ENCODE data around the gene GPR35.
"Not testable (repeated sequence)": the region's sequence is repeated elsewhere in the genome, so short reads cannot be mapped to it uniquely, and the experiment has no call there.

GPR35 gene

DNA sequence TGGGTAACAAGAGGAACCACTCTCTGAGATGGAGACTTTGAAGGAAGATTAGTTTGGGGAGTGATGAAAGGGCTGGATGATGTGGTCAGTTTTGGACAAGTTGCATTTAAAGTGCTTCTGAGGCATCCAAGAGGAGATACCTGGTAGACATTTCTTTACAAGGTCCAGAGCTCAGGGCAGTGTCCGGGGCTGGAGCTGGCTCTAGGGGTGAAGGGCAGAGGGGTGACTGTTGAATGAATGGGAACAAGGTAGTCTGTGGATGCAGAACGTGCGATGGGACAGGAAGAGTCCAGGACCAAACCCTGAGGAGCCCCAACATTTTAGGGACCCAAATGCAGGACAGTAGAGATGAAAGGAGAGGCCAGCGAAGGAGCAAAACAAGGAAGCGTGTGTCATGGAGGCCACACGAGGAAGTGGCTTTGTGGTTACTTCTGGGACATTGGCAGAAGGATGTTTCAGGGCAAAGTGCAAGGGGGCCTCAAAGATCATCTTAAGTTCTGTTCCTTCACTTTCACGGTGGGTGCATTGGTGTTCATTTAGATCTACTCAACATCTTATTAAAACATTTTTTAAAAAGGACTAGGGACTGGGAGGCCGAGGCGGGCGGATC, 13.6 kb upstream of the GPR35 start:
- TF ChIP-seq, protein P1, sequence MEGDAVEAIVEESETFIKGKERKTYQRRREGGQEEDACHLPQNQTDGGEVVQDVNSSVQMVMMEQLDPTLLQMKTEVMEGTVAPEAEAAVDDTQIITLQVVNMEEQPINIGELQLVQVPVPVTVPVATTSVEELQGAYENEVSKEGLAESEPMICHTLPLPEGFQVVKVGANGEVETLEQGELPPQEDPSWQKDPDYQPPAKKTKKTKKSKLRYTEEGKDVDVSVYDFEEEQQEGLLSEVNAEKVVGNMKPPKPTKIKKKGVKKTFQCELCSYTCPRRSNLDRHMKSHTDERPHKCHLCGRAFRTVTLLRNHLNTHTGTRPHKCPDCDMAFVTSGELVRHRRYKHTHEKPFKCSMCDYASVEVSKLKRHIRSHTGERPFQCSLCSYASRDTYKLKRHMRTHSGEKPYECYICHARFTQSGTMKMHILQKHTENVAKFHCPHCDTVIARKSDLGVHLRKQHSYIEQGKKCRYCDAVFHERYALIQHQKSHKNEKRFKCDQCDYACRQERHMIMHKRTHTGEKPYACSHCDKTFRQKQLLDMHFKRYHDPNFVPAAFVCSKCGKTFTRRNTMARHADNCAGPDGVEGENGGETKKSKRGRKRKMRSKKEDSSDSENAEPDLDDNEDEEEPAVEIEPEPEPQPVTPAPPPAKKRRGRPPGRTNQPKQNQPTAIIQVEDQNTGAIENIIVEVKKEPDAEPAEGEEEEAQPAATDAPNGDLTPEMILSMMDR (IDR thresholded peaks at IDR 0.05; ENCODE audit: insufficient read depth, missing control alignments) = no peak
- FAIRE-seq (no peak), DNase-seq (ENCODE audit: insufficient read length, low spot score) (no peak)

DNA sequence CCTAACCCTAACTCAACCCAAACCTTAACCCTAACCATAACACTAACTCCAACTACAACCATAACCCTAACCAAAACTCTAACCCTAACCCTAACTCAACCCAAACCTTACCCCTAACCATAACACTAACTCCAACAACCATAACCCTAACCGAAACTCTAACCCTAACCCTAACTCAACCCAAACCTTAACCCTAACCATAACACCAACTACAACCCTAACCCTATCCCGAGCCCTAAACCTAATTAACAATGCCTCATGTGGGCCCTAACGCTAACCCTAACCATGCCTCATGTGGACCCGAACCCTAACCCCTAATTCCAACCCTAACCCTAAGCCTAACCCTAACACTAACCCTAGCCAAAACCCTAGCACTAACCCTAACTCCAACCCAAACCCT, 11.5 kb upstream of the GPR35 start:
- DNase-seq (ENCODE audit: insufficient read length, low spot score) (no peak), FAIRE-seq (no peak)
- TF ChIP-seq, protein P1 (IDR thresholded peaks at IDR 0.05; ENCODE audit: insufficient read depth, missing control alignments) = no peak

DNA sequence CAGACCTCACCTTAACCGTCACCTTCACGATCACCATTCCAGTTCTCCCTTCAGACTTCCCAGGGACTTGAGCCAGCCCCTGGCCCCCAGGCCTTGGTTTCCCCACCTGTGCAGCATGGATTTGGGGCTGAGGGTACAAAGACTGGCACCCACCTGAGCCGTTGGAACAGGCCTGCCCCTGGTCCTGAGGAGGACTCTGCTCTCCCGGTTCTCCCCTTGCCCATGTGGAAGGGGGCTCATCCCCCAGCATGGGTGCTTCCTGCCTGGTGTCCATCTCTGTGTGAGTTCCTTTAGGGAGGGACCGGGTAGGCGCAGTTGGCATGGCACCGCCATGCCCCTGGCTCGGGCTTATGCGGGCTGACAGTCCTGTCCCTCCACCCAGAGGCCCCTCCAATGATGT, 10.9 kb upstream of the GPR35 start:
- no peak for DNase-seq (ENCODE audit: insufficient read length, low spot score)
- no peak for FAIRE-seq
- TF ChIP-seq, protein P1 (IDR thresholded peaks at IDR 0.05; ENCODE audit: insufficient read depth, missing control alignments) = no peak

DNA sequence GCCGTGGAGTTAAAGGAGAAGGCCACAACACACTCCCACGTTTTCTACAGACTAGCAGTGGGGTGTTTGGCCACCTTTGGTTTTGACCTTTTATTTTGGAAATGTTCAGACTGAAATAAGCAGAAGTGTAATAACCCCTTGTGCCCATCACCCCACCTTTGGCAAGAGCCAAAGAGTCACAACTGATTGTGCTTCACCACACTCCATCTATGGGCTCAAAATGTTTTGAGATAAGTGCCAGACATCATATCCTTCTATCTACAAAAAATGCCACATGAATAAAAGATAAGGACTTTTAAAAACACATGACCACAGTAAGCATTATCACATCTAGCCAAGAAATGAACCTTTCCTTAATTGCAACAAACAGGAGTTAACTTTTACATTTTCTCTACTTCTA, 9.9 kb upstream of the GPR35 start:
- FAIRE-seq = no peak
- no peak for DNase-seq (ENCODE audit: insufficient read length, low spot score)
- TF ChIP-seq, protein P1 (IDR thresholded peaks at IDR 0.05; ENCODE audit: insufficient read depth, missing control alignments) = no peak

DNA sequence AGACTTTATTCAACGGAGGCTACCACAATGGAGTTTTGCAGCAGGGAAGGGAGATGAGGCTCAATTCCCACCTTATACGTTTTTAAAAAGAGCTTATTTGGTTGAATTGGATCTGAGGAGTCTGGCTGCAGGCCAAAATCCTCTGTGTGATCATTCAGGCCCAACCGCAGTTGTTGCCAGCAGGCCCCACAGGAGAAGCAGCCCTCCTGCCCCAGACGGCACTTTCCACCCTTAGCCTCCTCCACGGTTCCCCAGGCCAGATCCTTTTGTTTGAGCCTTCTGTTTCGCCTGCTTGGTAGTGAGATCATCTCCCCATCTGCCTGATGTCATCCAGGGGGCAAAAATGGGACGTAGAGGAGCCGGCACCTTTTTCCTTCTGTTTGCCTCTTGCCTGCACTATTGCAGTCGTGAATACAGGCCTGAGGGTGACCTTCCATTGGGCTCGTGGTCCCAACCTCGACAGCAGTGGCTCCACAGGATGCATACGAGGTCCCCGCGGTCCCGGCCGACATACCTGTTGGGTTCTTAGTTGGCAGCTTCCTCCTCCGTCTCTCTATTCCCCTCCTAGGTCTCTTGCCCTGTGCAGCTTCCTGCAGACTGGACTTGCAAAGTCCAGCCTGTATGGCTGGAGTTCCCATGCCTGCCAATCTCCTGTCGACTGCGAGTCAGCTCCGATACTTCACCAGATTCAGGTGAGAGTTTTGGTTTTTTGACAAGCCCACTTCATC, 9.3 kb upstream of the GPR35 start:
- FAIRE-seq (no peak), DNase-seq (ENCODE audit: insufficient read length, low spot score) (no peak)
- TF ChIP-seq, protein P1 (IDR thresholded peaks at IDR 0.05; ENCODE audit: insufficient read depth, missing control alignments) = no peak

DNA sequence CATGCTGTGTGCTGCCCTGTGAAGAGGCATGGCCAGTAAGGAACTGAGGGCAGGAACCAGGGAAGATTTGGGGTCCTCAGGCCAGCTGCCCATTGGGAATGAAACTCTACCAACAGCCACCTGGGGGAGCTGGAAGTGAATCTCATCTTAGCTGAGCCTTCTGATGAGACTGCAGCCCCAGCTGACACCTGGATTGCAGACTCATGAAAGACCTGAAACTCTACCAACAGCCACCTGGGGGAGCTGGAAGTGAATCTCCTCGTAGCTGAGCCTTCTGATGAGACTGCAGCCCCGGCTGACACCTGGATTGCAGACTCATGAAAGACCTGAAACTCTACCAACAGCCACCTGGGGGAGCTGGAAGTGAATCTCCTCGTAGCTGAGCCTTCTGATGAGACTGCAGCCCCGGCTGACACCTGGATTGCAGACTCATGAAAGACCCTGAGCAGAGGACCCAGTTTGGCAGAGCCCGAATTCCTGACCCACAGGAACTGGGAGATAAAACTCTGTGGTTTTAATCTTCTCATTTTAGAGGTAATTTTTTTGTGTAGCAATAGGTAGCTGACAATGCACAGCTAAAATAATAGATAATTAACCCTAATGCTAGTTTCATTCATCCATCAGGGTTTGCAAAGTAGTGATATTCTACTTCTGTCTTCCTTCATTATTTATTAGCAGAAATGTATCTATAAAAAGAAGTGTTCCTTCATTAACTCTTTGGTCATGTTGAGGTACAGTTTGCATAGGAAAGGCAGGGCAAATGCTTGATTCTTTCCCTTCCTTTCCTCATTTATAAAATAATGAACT, 8.2 kb upstream of the GPR35 start:
- not testable (repeated sequence) for FAIRE-seq; DNase-seq (ENCODE audit: insufficient read length, low spot score)

DNA sequence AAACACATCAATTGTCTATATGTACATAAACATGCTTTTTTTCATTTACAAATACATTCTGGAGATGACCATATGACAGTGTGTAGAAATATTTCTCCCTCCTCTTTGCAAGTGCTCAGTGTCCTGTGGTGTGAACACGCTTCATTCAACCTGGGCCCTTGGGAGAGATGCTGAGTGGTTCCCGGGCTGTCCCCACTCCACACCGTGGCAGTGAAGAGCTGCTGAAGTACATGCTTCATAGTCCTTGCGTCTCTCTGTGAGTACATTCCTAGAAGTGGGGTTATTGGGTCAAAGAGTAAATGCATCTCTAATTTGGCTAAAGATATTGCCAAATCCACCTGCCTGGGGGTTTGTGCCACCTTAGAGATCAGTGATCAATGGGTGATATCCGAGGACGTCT, 6.5 kb upstream of the GPR35 start:
- TF ChIP-seq, protein P1 (IDR thresholded peaks at IDR 0.05; ENCODE audit: insufficient read depth, missing control alignments) = no peak
- FAIRE-seq = no peak
- no peak for DNase-seq (ENCODE audit: insufficient read length, low spot score)

All from D721Med (cell line).